NB4 (cell line): ENCODE measurements around the gene EIF1AD.
"Not testable (repeated sequence)": the region's sequence is repeated elsewhere in the genome, so short reads cannot be mapped to it uniquely, and the experiment has no call there.

Experiments
- DNase-seq: peaks from one replicate; pipeline ENCODE4 v3.0.0; 2010; ENCODE audit warnings: low read depth
- H3K4me3 ChIP-seq: one replicate; pipeline ENCODE4 v1.5.1; 2011; ENCODE audit warnings: mild to moderate bottlenecking, low read depth, low read length, moderate library complexity
- MYC ChIP-seq: IDR thresholded peaks from 2 replicates; pipeline ENCODE4 v1.6.1; 2011; ENCODE audit warnings: low read depth, low read length
- POLR2A ChIP-seq: IDR thresholded peaks from 2 replicates; pipeline ENCODE4 v1.6.1; 2011; ENCODE audit warnings: mild to moderate bottlenecking; ENCODE audit not compliant: insufficient read length; ENCODE audit errors: extremely low read depth
- TF ChIP-seq, protein P1 (sequence below): IDR thresholded peaks from one replicate; pipeline ENCODE4 v1.5.1; 2012; ENCODE audit warnings: low read depth, low read length
- TF ChIP-seq, protein P2 (sequence below): IDR thresholded peaks from 2 replicates; pipeline ENCODE4 v1.6.1; 2011; ENCODE audit warnings: low read depth, low read length

The EIF1AD gene

DNA sequence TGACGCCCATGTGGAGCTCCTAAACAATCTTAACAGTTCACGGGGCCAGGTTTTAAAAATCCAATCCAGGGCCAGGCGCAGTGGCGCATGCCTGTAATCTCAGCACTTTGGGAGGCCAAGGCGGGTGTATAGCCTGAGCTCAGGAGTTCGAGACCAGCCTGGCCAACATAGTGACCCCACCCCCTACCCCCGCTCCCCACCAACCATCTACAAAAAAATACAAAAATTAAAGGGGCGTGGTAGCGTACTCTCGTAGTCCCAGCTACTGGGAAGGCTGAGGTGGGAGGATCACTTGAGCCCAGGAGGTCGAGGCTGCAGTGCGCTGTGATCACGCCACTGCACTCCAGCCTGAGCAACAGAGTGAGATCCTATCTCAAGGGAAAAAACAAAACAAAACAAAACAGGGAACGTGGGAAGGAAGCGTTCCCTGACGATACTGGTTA, 41.1 kb downstream of the EIF1AD start:
- H3K4me3 ChIP-seq: peak overlapping the region; percentile 97
- TF ChIP-seq MYC (no peak), POLR2A (no peak)
- TF ChIP-seq, protein P1, sequence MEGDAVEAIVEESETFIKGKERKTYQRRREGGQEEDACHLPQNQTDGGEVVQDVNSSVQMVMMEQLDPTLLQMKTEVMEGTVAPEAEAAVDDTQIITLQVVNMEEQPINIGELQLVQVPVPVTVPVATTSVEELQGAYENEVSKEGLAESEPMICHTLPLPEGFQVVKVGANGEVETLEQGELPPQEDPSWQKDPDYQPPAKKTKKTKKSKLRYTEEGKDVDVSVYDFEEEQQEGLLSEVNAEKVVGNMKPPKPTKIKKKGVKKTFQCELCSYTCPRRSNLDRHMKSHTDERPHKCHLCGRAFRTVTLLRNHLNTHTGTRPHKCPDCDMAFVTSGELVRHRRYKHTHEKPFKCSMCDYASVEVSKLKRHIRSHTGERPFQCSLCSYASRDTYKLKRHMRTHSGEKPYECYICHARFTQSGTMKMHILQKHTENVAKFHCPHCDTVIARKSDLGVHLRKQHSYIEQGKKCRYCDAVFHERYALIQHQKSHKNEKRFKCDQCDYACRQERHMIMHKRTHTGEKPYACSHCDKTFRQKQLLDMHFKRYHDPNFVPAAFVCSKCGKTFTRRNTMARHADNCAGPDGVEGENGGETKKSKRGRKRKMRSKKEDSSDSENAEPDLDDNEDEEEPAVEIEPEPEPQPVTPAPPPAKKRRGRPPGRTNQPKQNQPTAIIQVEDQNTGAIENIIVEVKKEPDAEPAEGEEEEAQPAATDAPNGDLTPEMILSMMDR: no peak
- TF ChIP-seq, protein P2, sequence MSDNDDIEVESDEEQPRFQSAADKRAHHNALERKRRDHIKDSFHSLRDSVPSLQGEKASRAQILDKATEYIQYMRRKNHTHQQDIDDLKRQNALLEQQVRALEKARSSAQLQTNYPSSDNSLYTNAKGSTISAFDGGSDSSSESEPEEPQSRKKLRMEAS: no peak
- no peak for DNase-seq

DNA sequence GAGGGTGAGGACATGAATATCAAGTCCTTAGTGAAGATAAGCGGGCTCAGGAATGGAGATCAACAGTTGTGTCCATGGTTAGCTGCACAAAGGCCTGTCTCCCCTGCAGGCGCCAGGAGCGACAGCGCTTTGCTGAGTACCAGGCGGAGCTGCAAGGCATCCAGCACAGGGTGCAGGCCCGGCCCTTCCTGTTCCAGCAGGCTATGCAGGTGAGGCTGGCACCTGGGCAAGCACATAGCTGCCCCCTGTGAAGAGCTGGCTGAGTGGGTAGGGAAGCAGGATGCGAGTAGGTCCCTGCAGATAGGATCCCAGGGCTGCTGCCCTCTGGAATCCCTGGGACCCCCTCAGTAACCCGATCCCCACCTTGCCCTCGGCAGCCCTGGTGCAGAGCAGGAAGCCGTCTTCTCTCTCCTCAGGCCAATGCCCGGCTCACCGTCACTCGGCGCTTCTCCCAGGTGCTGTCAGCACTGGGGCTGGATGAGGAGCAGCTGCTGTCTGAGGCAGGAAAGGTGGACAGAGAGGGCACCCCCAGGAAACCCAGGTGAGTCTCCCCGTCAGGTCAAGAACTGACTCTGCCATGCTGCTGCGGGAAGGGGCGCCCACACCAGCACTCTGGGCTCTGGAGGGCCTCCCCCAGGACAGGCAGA, 43.1 kb downstream of the EIF1AD start:
- TF ChIP-seq MYC (no peak), POLR2A (no peak)
- TF ChIP-seq, protein P1: no peak
- TF ChIP-seq, protein P2: no peak
- no peak overlapping the region for H3K4me3 ChIP-seq
- DNase-seq: no peak

DNA sequence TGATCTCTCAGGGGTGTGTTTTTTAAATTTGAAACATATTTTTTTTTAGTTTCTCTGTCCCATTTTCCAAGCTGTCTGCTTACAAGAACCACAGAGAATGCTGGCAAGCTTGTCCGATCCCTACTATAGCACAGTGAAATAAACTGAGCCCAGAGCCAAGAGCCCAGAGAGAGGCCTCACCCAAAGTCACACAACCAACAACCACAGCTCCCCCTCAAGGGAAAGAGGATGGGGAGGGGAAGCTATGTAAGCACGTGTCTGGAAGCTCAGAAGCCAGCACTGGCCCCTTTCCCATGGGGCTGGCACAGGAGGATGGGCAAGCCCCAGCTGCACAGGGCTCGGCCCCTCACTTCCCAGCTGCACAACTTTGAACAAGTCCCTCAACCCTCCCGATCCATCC, 43.7 kb downstream of the EIF1AD start:
- no peak overlapping the region for H3K4me3 ChIP-seq
- peak; percentile 57 for DNase-seq
- TF ChIP-seq POLR2A: no peak
- TF ChIP-seq, protein P2: peak; percentile 84

DNA sequence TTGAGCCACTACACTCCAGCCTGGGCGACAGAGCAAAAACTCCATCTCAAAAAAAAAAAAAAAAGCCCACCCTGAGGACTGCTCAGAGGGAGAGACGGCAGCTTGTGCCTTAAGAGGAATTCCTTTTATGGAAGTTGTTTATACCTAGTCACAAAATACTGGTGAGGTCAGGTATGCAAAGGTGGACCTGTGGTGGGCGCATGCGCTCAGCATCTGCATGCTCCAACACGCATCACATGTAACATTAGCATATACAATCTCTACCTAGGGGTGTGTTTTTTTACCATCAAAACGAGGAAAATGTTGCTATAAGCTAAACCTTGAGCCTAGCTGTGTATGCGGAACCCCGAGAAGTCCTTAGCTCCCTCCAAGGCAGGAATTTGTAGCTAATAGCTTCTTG, 47.2 kb downstream of the EIF1AD start:
- no peak for DNase-seq
- TF ChIP-seq MYC (no peak), POLR2A (no peak)
- TF ChIP-seq, protein P2: no peak
- TF ChIP-seq, protein P1: no peak
- no peak overlapping the region for H3K4me3 ChIP-seq

DNA sequence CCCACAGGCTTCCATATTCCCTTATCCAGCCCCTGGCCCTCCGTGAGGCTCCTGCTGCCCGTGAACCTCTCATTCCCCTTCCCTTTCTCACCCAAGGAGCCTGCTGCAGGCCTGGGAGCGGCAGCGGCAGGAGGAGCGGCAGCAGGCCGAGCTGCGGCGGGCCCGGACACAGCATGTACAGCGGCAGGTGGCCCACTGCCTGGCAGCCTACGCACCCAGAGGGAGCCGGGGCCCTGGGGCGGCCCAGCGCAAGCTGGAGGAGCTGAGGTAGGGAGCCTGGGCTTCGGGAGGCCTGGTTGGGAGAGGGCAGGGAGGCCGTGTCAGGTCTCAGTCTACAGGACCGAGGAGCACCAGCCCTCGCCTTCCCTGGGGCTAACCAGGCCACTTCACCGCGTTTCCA, 48.5 kb downstream of the EIF1AD start:
- TF ChIP-seq, protein P2: no peak
- no peak for TF ChIP-seq POLR2A
- no peak for TF ChIP-seq MYC
- TF ChIP-seq, protein P1: no peak
- H3K4me3 ChIP-seq: no peak overlapping the region
- DNase-seq: no peak

DNA sequence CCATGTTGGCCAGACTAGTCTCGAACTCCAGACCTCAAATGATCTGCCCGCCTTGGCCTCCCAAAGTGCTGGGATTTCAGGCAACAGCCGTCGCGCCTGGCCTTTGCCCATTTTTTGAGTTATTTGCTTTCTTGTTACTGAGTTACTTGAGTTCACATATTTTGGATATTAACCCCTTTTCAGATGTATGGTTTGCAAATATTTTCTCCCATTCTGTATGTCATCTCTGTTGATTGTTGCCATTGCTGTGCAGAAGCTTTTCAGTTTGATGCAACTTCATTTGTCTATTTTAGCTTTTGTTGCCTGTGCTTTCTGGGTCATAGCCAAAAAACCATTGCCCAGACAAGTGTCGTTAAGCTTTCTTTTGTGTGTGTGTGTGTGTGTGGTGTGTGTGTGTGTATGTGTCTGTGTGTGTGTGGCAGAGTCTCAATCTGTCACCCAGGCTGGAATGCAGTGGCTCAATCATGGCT, 49.9 kb downstream of the EIF1AD start:
- TF ChIP-seq POLR2A (no peak), MYC (no peak)
- TF ChIP-seq, protein P1: no peak
- TF ChIP-seq, protein P2: no peak
- DNase-seq: no peak
- H3K4me3 ChIP-seq: no peak overlapping the region

DNA sequence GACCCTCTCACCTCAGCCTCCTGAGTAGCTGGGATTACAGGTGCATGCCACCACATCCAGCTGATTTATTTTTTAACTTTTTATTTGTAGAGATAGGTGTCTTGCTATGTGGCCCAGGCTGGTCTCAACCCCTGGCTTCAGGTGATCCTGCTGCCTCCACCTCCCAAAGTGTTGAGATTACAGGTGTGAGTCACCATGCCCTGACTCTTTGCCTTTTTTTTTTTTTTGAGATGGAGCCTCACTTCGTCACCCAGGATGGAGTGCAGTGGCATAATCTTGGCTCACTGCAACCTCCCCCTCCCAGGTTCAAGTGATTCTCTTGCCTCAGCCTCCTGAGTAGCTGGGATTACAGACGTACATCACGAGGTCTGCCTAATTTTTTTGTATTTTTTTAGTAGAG, 50.3 kb downstream of the EIF1AD start:
- H3K4me3 ChIP-seq, DNase-seq: not testable (repeated sequence)

DNA sequence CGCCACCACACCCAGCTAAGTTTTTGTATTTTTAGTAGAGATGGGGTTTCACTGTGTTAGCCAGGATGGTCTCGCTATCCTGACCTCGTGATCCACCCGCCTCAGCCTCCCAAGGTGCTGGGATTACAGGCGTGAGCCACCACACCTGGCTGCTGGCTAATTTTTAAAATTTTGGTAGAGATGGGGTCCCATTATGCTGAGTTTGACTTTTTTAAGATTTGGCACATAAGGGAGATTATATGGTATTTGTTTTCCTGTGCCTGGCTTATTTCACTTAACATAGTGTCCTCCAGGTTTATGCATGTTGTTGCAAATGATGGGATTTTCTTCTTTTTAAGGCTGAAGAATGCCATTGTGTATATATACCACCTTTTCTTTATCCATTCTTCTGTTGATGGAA, 51.2 kb downstream of the EIF1AD start:
- H3K4me3 ChIP-seq, DNase-seq: not testable (repeated sequence)
